ENCODE data around the gene KIF25. TPM values are rescaled to one million over a fixed set of nuclear protein-coding genes. Genes with fewer than 3 reads are reported as not detected.
A peak's percentile ranks its signal among the peaks of the same experiment; 100 is the strongest.

KIF25 gene
- total and polyA plus RNA-seq, 4 donors: 0.05 TPM; not detected in 3

DNA sequence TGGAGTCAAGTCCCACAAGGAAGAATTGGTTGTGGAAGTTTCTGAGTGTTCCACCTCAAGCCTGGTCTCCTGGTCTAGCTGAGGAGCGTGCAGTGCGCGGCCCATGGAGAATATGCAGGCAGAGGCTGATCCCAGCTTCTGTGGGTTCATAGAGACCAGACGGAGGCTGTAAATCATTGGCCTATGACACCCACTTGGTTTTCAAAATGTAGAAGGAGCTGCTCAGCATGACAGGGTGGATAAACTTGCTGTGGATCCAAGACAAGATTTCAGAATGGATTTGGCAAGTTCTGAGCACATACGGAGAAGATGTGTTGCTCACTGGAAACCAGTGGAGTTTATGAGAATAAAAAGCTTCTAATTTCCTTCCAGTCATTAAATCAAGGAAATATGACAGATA is 744 bp downstream of the KIF25 start:
- Histone ChIP-seq H3K4me3 (ENCODE audit: low read depth in 1 of 3, low read length in 3 of 3) (no peak overlapping the region), H3K36me3 (ENCODE audit: control insufficient read depth in 4 of 4, insufficient read depth in 3 of 4, low read depth in 1 of 4, low read length in 3 of 4) (no peaks in the 10 kb centered on the region), H3K9ac (ENCODE audit: low read depth in 1 of 2, low read length in 2 of 2) (no peak overlapping the region), H3K27ac (ENCODE audit: low read depth in 1 of 2, low read length in 2 of 2) (no peak overlapping the region), H3K4me1 (ENCODE audit: control insufficient read depth in 4 of 4, insufficient read depth in 4 of 4, low read length in 3 of 4) (no peaks in the 10 kb centered on the region), H3K27me3 (ENCODE audit: control insufficient read depth in 4 of 4, insufficient read depth in 4 of 4, low read length in 3 of 4) (no peaks in the 10 kb centered on the region), H3K9me3 (ENCODE audit: control insufficient read depth in 4 of 4, low read length in 3 of 4) (no peaks in the 10 kb centered on the region)
- no peak for DNase-seq (ENCODE audit: low spot score)
- TF ChIP-seq JUND (IDR thresholded peaks at IDR 0.05): no peak
- TF ChIP-seq YY1 (IDR thresholded peaks at IDR 0.05): no peak
- TF ChIP-seq SP1 (IDR thresholded peaks at IDR 0.05): no peak
- TF ChIP-seq EGR1 (IDR thresholded peaks at IDR 0.05; ENCODE audit: low read depth in 2 of 2): no peak
- no peak for TF ChIP-seq ATF3 (IDR thresholded peaks at IDR 0.05)
- TF ChIP-seq GABPA (IDR thresholded peaks at IDR 0.05 in 1 of 2, conservative IDR thresholded peaks at IDR 0.05 in 1 of 2): no peak
- no peak for TF ChIP-seq CTCF (IDR thresholded peaks at IDR 0.05; ENCODE audit: low read depth, low read length, missing input control)
- no peak for TF ChIP-seq MAX (IDR thresholded peaks at IDR 0.05)
- TF ChIP-seq RAD21 (IDR thresholded peaks at IDR 0.05): no peak
- TF ChIP-seq TAF1 (conservative IDR thresholded peaks at IDR 0.05): no peak
- TF ChIP-seq HNF4A (conservative IDR thresholded peaks at IDR 0.05): no peak
- TF ChIP-seq HNF4G (IDR thresholded peaks at IDR 0.05): no peak
- no peak for TF ChIP-seq FOXA2 (IDR thresholded peaks at IDR 0.05)
- no peak for TF ChIP-seq FOXA1 (IDR thresholded peaks at IDR 0.05)
- no peak for TF ChIP-seq RXRA (IDR thresholded peaks at IDR 0.05)
- 91% methylated on average over 5 of the region's 5 CpGs for WGBS

DNA sequence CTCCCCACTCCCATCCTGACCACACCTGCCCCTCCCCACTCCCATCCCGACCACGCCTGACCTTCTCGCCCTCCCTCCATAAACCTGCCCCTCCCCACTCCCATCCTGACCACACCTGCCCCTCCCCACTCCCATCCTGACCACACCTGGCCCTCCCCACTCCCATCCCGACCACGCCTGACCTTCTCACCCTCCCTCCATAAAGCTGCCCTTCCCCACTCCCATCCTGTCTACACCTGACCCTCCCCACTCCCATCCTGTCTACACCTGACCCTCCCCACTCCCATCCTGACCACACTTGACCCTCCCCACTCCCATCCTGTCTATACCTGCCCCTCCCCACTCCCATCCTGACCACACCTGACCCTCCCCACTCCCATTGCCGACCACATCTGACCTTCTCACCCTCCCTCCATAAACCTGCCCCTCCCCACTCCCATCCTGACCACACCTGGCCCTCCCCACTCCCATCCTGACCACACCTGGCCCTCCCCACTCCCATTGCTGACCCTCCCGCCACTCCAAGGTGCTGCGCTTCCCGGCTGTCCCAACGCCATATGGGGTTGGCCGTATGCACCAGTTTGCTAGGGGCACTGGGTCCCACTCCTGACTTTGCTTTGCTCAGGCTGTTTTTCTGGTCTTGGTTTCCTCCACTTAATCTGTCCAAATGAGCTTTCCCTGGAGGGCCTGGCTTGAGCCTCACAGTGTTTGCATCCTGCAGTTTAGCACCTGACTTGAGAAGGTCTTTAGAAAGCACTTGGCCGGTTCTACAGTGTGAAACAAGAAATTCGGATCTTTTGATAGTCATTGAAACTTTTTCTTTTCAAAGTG is 2.9 kb downstream of the KIF25 start:
- DNase-seq (ENCODE audit: low spot score): peak; percentile 1
- Histone ChIP-seq H3K9me3 (ENCODE audit: control insufficient read depth in 4 of 4, low read length in 3 of 4) (no peaks in the 10 kb centered on the region), H3K27ac (ENCODE audit: low read depth in 1 of 2, low read length in 2 of 2) (no peak overlapping the region), H3K4me1 (ENCODE audit: control insufficient read depth in 4 of 4, insufficient read depth in 4 of 4, low read length in 3 of 4) (no peaks in the 10 kb centered on the region), H3K4me3 (ENCODE audit: low read depth in 1 of 3, low read length in 3 of 3) (no peak overlapping the region), H3K9ac (ENCODE audit: low read depth in 1 of 2, low read length in 2 of 2) (no peak overlapping the region), H3K27me3 (ENCODE audit: control insufficient read depth in 4 of 4, insufficient read depth in 4 of 4, low read length in 3 of 4) (no peaks in the 10 kb centered on the region), H3K36me3 (ENCODE audit: control insufficient read depth in 4 of 4, insufficient read depth in 3 of 4, low read depth in 1 of 4, low read length in 3 of 4) (no peaks in the 10 kb centered on the region)
- WGBS: 88% methylated on average over 13 of the region's 13 CpGs
- TF ChIP-seq RXRA (IDR thresholded peaks at IDR 0.05) (no peak), MAX (IDR thresholded peaks at IDR 0.05) (no peak), HNF4A (conservative IDR thresholded peaks at IDR 0.05) (no peak)

DNA sequence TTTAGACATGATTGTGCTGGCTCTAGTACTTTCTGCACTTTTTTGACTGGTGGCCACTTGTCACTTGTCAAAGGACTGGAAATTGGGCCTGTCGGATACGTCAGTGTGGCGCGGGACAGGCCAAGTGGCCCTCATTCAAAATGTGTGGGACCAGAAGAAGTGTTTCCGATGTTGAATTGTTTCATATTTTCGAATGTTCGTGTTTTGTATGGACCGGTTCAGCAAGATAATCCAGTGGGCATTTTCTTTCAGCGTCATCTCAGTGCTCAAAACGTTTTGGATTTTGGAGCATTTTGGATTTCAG is 3.5 kb downstream of the KIF25 start:
- WGBS: 94% methylated on average over 10 of the region's 10 CpGs
- Histone ChIP-seq H3K9me3 (ENCODE audit: control insufficient read depth in 4 of 4, low read length in 3 of 4) (no peaks in the 10 kb centered on the region), H3K36me3 (ENCODE audit: control insufficient read depth in 4 of 4, insufficient read depth in 3 of 4, low read depth in 1 of 4, low read length in 3 of 4) (no peaks in the 10 kb centered on the region), H3K4me3 (ENCODE audit: low read depth in 1 of 3, low read length in 3 of 3) (no peak overlapping the region), H3K9ac (ENCODE audit: low read depth in 1 of 2, low read length in 2 of 2) (no peak overlapping the region), H3K4me1 (ENCODE audit: control insufficient read depth in 4 of 4, insufficient read depth in 4 of 4, low read length in 3 of 4) (no peaks in the 10 kb centered on the region), H3K27me3 (ENCODE audit: control insufficient read depth in 4 of 4, insufficient read depth in 4 of 4, low read length in 3 of 4) (no peaks in the 10 kb centered on the region), H3K27ac (ENCODE audit: low read depth in 1 of 2, low read length in 2 of 2) (no peak overlapping the region)
- peak; percentile 19 for DNase-seq (ENCODE audit: low spot score)
- TF ChIP-seq TAF1 (conservative IDR thresholded peaks at IDR 0.05) (no peak), HNF4G (IDR thresholded peaks at IDR 0.05) (no peak), CTCF (IDR thresholded peaks at IDR 0.05; ENCODE audit: low read depth, low read length, missing input control) (no peak), YY1 (IDR thresholded peaks at IDR 0.05) (no peak), ATF3 (IDR thresholded peaks at IDR 0.05) (no peak), HNF4A (conservative IDR thresholded peaks at IDR 0.05) (no peak), RXRA (IDR thresholded peaks at IDR 0.05) (no peak), REST (IDR thresholded peaks at IDR 0.05) (no peak), EGR1 (IDR thresholded peaks at IDR 0.05; ENCODE audit: low read depth in 2 of 2) (no peak), MAX (IDR thresholded peaks at IDR 0.05) (no peak), FOXA2 (IDR thresholded peaks at IDR 0.05) (no peak), JUND (IDR thresholded peaks at IDR 0.05) (no peak)
